Lower lobe of right lung (tissue), 2 donors: ENCODE measurements around the gene PTP4A2. TPM values are rescaled to one million over a fixed set of nuclear protein-coding genes. Genes with fewer than 3 reads are reported as not detected.

Experiments used
- ATAC-seq, 2 donors: fragments of 200-7000 bp; cut with Tn5 transposase; one replicate each; pipeline ENCODE4 v1.9.1; 2020 to 2022; ENCODE audit warnings: mild to moderate bottlenecking in 2 of 2, moderate library complexity in 2 of 2
- DNase-seq: peaks from one replicate; pipeline ENCODE4 v3.0.0-alpha.2; 2020
- H3K27ac ChIP-seq: fragments of 200-600 bp; one replicate; pipeline ENCODE4 v1.8.0; 2022
- H3K27me3 ChIP-seq: fragments of 200-600 bp; one replicate; pipeline ENCODE4 v1.8.0; 2022; ENCODE audit warnings: low read depth
- H3K36me3 ChIP-seq: fragments of 200-600 bp; one replicate; pipeline ENCODE4 v1.8.0; 2022; ENCODE audit warnings: mild to moderate bottlenecking
- H3K4me1 ChIP-seq: fragments of 200-600 bp; one replicate; pipeline ENCODE4 v1.8.0; 2022
- H3K4me3 ChIP-seq: fragments of 200-600 bp; one replicate; pipeline ENCODE4 v1.8.0; 2022; ENCODE audit warnings: mild to moderate bottlenecking
- H3K9me3 ChIP-seq: fragments of 200-600 bp; one replicate; pipeline ENCODE4 v1.8.0; 2022
- intact Hi-C: fragments of 100-400 bp; cut with DNase I; formaldehyde crosslinking; loops from one replicate; pipeline ENCODE4 v1.11.0; 2022
- total RNA-seq: library from RNA; stranded (reverse); fragmentation: NEBNext Ultra II Directional; extraction: Animal tissue kit (Norgen Biotek cat#: 25700); gene quantifications from one replicate; pipeline ENCODE4 v1.2.1, GENCODE V29; 2021
- TF ChIP-seq, protein P1 (sequence below): fragments of 200-600 bp; IDR thresholded peaks from one replicate; pipeline ENCODE4 v1.8.0; 2022; ENCODE audit warnings: antibody characterized with exemption, mild to moderate bottlenecking
- donor health status: DM: no; HTN: yes; CAD: no; lungs with severe emphysema.

The PTP4A2 gene
- total RNA-seq, 1 donor from 2014 or later, result 205 TPM

DNA sequence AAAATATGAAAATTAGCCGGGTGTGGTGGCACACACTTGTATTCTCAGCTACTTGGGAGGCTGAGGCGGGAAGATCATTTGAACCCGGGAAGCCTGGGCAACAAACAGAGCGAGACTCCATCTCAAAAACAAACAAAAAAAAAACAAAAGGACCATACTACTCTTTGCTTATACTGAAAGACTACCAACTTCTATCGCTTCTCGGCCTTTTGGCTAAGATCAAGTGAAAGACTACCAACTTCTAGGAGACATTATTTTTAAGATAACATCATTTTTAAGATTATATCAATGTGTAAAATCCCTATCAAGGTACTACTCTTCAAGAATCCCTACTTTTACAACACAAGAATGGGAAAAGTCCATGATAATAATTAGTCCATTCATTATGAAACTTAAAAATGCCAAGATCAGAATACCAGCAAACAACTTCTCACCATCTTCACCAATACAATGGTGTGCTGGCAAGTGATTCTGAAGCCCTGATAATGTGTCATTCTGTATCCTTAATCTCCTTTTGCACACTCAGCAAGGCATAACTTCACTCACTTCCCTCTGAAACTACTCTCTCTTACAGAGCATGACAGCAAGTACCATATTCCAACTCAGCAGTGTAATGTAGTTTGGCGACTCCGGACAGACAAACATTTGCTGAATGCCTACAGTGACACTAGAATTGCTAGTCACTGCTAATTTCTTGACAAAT lies 1.7 kb downstream of the PTP4A2 start:
- H3K4me3 ChIP-seq, result peak overlapping the region; percentile 67
- ATAC-seq, result no peak
- intact Hi-C loops, result no loop called here
- H3K27me3 ChIP-seq, result no peaks in the 10 kb centered on the region
- DNase-seq, result no peak
- no peaks in the 10 kb centered on the region for H3K36me3 ChIP-seq
- peaks cover 84% of the 10 kb centered on the region for H3K4me1 ChIP-seq
- peak overlapping the region; percentile 89 for H3K27ac ChIP-seq
- TF ChIP-seq, protein P1, sequence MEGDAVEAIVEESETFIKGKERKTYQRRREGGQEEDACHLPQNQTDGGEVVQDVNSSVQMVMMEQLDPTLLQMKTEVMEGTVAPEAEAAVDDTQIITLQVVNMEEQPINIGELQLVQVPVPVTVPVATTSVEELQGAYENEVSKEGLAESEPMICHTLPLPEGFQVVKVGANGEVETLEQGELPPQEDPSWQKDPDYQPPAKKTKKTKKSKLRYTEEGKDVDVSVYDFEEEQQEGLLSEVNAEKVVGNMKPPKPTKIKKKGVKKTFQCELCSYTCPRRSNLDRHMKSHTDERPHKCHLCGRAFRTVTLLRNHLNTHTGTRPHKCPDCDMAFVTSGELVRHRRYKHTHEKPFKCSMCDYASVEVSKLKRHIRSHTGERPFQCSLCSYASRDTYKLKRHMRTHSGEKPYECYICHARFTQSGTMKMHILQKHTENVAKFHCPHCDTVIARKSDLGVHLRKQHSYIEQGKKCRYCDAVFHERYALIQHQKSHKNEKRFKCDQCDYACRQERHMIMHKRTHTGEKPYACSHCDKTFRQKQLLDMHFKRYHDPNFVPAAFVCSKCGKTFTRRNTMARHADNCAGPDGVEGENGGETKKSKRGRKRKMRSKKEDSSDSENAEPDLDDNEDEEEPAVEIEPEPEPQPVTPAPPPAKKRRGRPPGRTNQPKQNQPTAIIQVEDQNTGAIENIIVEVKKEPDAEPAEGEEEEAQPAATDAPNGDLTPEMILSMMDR, result no peak
- H3K9me3 ChIP-seq, result no peaks in the 10 kb centered on the region

DNA sequence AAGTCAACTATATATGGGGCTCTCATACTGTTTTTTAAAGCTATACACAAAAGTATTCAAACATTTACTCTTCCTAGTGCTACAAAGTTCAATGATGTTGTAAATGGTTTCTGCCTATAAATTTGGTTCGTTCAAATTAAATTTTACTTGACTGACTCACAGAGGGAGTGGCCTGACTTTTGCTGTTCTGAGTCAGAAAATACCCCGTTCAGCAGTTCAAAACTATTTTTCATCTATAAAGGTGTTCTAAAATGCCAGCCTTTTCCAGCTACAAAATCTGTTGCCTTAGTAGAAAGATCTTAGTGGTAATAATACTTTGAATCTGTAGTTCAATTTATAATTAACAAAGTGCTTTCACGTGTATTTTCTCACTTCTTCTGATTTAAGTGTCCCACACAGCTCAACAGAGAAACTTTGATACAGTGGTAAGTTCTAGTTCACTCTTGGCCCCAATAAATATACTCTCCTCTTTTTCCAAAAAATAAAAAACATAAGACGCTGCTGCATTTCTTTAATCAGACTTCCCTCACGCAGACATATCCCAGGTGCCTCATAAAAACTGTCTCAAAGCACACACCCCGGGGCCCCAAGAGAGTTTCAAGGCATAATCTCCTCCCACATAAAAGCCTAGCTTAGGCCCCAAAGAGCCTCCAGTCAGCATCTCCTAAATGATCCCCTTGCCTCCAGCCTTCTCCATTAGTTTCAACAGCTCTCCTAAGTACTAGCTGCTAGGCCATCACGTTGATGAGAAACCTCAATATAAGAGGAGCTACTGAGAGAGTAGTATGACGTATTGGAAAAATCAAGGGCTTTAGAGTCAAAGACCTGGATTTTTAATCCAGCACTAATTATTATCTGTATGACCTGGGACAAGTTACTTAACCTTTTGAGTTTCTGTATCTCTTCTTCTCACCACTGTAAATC lies 3.2 kb downstream of the PTP4A2 start:
- TF ChIP-seq, protein P1, result no peak
- Histone ChIP-seq H3K27me3 (no peaks in the 10 kb centered on the region), H3K4me3 (peak overlapping the region; percentile 2), H3K36me3 (no peaks in the 10 kb centered on the region), H3K27ac (no peak overlapping the region), H3K4me1 (peaks cover 87% of the 10 kb centered on the region), H3K9me3 (no peaks in the 10 kb centered on the region)
- ATAC-seq (no peak), DNase-seq (no peak)
- intact Hi-C loops, result no loop called here

DNA sequence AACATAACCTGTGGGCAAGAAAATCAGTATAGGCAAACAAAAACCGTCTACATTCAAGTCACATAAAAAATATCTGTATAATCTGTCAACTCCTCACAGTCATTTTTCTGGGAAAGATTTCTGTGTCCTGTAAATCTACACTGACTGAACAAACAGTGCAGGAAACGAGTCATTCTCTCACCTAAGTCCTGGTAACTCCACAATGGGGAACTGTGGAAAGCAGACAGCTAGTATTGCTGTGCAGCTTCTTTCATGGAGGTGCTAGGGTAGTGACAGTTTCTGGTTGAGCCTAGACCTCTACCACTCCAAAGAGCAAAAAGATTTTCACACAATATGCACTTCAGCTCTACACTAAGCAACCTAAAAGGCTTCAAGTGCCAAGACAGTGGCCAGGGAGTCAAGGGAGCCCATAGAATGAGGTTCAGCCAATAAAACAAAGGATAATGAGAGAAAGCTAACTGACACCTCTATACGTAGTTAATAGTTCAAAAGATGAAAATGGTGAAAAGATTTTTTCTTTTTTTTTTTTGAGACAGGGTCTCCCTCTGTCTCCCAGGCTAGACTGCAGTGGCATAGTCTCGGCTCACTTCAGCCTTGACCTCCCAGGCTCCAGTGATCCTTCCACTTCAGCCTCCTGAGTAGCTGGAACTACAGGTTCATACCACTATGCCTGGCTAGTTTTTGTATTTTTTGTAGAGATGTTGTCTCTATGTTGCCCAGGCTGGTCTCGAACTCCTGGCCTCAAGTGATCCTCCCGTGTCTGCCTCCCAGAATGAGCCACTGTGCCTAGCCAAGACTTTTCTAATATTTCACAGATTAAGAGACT lies 5.5 kb downstream of the PTP4A2 start:
- no peak for DNase-seq
- Histone ChIP-seq H3K4me1 (peaks cover 94% of the 10 kb centered on the region), H3K4me3 (no peak overlapping the region), H3K36me3 (no peaks in the 10 kb centered on the region), H3K27ac (peak overlapping the region; percentile 46), H3K27me3 (no peaks in the 10 kb centered on the region), H3K9me3 (no peaks in the 10 kb centered on the region)
- TF ChIP-seq, protein P1, result no peak
- intact Hi-C loops, result no loop called here
- peak; percentile 48 to 63 for ATAC-seq

DNA sequence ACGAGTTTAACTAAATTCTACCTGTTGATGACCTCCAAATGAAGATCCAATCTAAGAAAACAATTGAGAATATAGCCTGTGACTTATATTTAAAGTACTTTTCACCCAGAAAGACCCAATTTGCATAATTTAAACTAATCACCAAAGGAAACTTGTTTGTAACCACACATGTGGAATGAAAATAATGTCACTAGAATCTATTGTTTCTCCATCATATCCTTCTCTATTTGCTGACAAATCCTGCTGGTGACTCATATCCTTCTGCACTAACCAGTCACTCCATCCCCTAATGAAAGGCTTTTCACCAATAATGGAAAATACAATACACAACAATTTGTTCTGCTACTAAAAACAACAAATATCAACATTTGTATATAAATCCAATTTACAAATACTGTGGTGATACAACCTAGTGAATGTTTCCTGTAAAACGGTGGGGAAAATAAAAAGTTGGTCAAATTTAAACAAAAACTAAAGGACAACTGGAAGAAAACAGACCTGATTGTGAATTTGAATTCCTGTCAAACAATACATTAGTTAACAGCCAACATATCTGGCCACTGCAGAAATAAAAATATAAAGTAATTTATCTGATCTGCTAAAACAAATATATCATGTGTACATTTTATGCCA lies 6.5 kb downstream of the PTP4A2 start:
- intact Hi-C loops, result no loop called here
- peak overlapping the region; percentile 1 for H3K4me3 ChIP-seq
- peaks cover 100% of the 10 kb centered on the region for H3K4me1 ChIP-seq
- DNase-seq, result no peak
- ATAC-seq, result peak in 1 of 2 donors; percentile 61
- no peaks in the 10 kb centered on the region for H3K36me3 ChIP-seq
- TF ChIP-seq, protein P1, result no peak
- peak overlapping the region; percentile 46 for H3K27ac ChIP-seq
- no peaks in the 10 kb centered on the region for H3K27me3 ChIP-seq
- H3K9me3 ChIP-seq, result no peaks in the 10 kb centered on the region
